K562 (cell line): ENCODE data around the gene YIPF4. TPM values are rescaled to one million over a fixed set of nuclear protein-coding genes. Genes with fewer than 3 reads are reported as not detected.

Experiments
- ATAC-seq: fragments of 200-7000 bp; cut with Tn5 transposase; 3 replicates; pipeline ENCODE4 v1.9.1; 2020; ENCODE audit warnings: moderate library complexity
- BruUV-seq: library from RNA; stranded (reverse); fragments of 400-500 nt; replicated peaks from 2 replicates; lab custom pipeline; 2021; lab: Mats Ljungman, UMichigan
- CTCF ChIA-PET: fragments of 300-600 bp; formaldehyde crosslinking; extraction: SDS; loops from one replicate; lab custom pipeline; 2021; ENCODE audit warnings: low intra/inter-chr PET ratio; lab: Yijun Ruan, JAX
- POLR2A ChIA-PET: fragments of 300-600, 350-650 bp; sonication (Branson Sonifier 250); formaldehyde crosslinking; extraction: SDS; loops from one replicate; lab custom pipeline; 2021; ENCODE audit warnings: antibody characterized with exemption, inconsistent platforms; lab: Yijun Ruan, JAX
- DNase-seq, 4 experiments: peaks; one replicate each; pipeline versions ENCODE4 v3.0.0 to v3.0.0-alpha.2; 2011 to 2018; ENCODE audit warnings: low spot score in 3 of 4, mixed read lengths in 3 of 4; ENCODE audit errors: extremely low read depth in 1 of 4
- FAIRE-seq: peaks from 2 replicates; lab custom pipeline; 2011; peaks lifted over from hg19 to GRCh38; lab: Jason Lieb, UNC
- H2AFZ ChIP-seq: 2 replicates; pipeline ENCODE4 v1.6.0; 2011; ENCODE audit warnings: low read depth, low read length, control low read depth, inconsistent platforms
- H3K27ac ChIP-seq: fragments of 200-600 bp; 3 replicates; pipeline ENCODE4 v1.8.0; 2011; ENCODE audit warnings: low read depth, mild to moderate bottlenecking, control low read depth, inconsistent platforms, low read length, moderate library complexity, mixed read lengths; ENCODE audit errors: extremely low read depth
- H3K27me3 ChIP-seq, 2 experiments: fragments of 300-600 bp in 1 of 2; 2 replicates in 1 of 2; 3 replicates in 1 of 2; pipeline versions ENCODE4 v1.6.0 to v1.8.0; 2011; ENCODE audit warnings: inconsistent platforms in 2 of 2, low read length in 2 of 2, mild to moderate bottlenecking in 1 of 2, mixed read lengths in 1 of 2, moderate library complexity in 1 of 2; ENCODE audit not compliant: control insufficient read depth in 2 of 2, insufficient read depth in 2 of 2
- H3K36me3 ChIP-seq: fragments of 300-600 bp; 3 replicates; pipeline ENCODE4 v1.8.0; 2011; ENCODE audit warnings: mild to moderate bottlenecking, low read length, inconsistent platforms; ENCODE audit not compliant: control insufficient read depth, insufficient read depth
- H3K4me1 ChIP-seq, 2 experiments: fragments of 200-600 bp in 1 of 2; replicated peaks in 1 of 2; 2 replicates in 1 of 2; 3 replicates in 1 of 2; pipeline versions ENCODE4 v1.5.1 to v1.8.0; 2011; ENCODE audit warnings: inconsistent platforms in 2 of 2, low read length in 2 of 2, mild to moderate bottlenecking in 1 of 2, mixed read lengths in 1 of 2, moderate library complexity in 1 of 2; ENCODE audit not compliant: control insufficient read depth in 2 of 2, insufficient read depth in 2 of 2
- H3K4me2 ChIP-seq: 2 replicates; pipeline ENCODE4 v1.6.1; 2011; ENCODE audit warnings: low read length, control low read depth, inconsistent platforms, mixed read lengths; ENCODE audit not compliant: insufficient read depth
- H3K4me3 ChIP-seq: fragments of 200-600 bp; sonication (generic), shearing (Covaris generic); 2 replicates; pipeline ENCODE4 v1.5.1; 2016; ENCODE audit warnings: control low read depth, inconsistent platforms
- H3K79me2 ChIP-seq: fragments of 200-600 bp; 3 replicates; pipeline ENCODE4 v1.8.0; 2011; ENCODE audit warnings: low read length, inconsistent platforms; ENCODE audit not compliant: control insufficient read depth, insufficient read depth
- H3K9ac ChIP-seq, 2 experiments: 2 replicates each; pipeline versions ENCODE4 v1.6.0 to v1.6.1; 2011; ENCODE audit warnings: low read depth in 2 of 2, low read length in 2 of 2, control low read depth in 1 of 2, inconsistent platforms in 1 of 2, mild to moderate bottlenecking in 1 of 2, mixed read lengths in 1 of 2; ENCODE audit not compliant: insufficient read depth in 1 of 2
- H3K9me1 ChIP-seq: one replicate; pipeline ENCODE4 v1.6.0; 2011; ENCODE audit warnings: inconsistent platforms, mild to moderate bottlenecking, low read length, moderate library complexity; ENCODE audit not compliant: control insufficient read depth, insufficient read depth
- H3K9me3 ChIP-seq: replicated peaks from 2 replicates; pipeline ENCODE4 v1.5.1; 2011; ENCODE audit warnings: low read depth, low read length, inconsistent platforms; ENCODE audit not compliant: control insufficient read depth, insufficient read depth
- H4K20me1 ChIP-seq: replicated peaks from 2 replicates; pipeline ENCODE4 v1.6.1; 2011; ENCODE audit warnings: low read length, inconsistent platforms, mixed read lengths; ENCODE audit not compliant: control insufficient read depth, insufficient read depth
- TARDBP ChIP-seq: fragments of 450-650 bp; IDR thresholded peaks from 2 replicates; pipeline ENCODE4 v1.6.1; 2016
- ZNF165 ChIP-seq: fragments of 250-450 bp; sonication (Bioruptor Pico); IDR thresholded peaks from 2 replicates; pipeline ENCODE4 v1.4.0; 2020; ENCODE audit warnings: borderline replicate concordance
- WGBS: fragments of 100-300 bp; shearing (Covaris generic); methylation state at CpG from one replicate; pipeline ENCODE4 v1.1.6; 2016; ENCODE audit warnings: low coverage, mixed read lengths; ENCODE audit not compliant: insufficient coverage; ENCODE audit errors: missing lambda C conversion rate; 5-methylcytosine and 5-hydroxymethylcytosine counted together
- in situ Hi-C: fragments of 300-500 bp; cut with MboI; formaldehyde crosslinking; loops from 4 replicates; pipeline ENCODE4 v1.15.0; 2018; ENCODE audit warnings: inconsistent platforms, mixed read lengths
- intact Hi-C: fragments of 100-400 bp; cut with micrococcal nuclease; formaldehyde crosslinking; loops from 2 replicates; pipeline ENCODE4 v1.14.2; 2022
- polyA plus RNA-seq, 8 experiments: library from polyadenylated mRNA; depleted of rRNA in 4 of 8; stranded (reverse) in 5 of 8; unstranded in 3 of 8; fragments of >200 nt; fragmentation: Nextera tagmentation in 2 of 8; fragmentation: Illumina TruSeq in 1 of 8; extraction: Ambion mirVana in 2 of 8; extraction: Trizol in 1 of 8; gene quantifications; 2 replicates each; pipeline versions ENCODE4 v1.2.1 to v1.2.3, GENCODE V29; 2011 to 2014; ENCODE audit warnings: inconsistent platforms in 1 of 8, missing spikeins in 1 of 8
- total RNA-seq, 7 experiments: library from RNA; depleted of rRNA in 6 of 7; stranded (reverse); fragments of >200 nt in 6 of 7; fragmentation: Illumina TruSeq in 2 of 7; extraction: Trizol in 2 of 7; gene quantifications; 2 replicates each; pipeline versions ENCODE4 v1.2.1 to v1.2.3, GENCODE V29; 2011 to 2021; ENCODE audit warnings: low replicate concordance in 1 of 7
- TF ChIP-seq, protein P1 (sequence below): fragments of 450-650 bp; conservative IDR thresholded peaks from 2 replicates; pipeline ENCODE4 v1.6.1; 2016; ENCODE audit warnings: missing genetic modification characterization, low read depth, mild to moderate bottlenecking, control low read depth, missing compliant biosample characterization
- TF ChIP-seq, protein P2 (sequence below): fragments of 450-650 bp; IDR thresholded peaks from 2 replicates; pipeline ENCODE4 v1.6.1; 2016; ENCODE audit warnings: borderline replicate concordance

Gene YIPF4
- total and polyA plus RNA-seq, 9 of the 15 experiments (the other 6 are each of a cell fraction or from before 2014, with no cell fraction given): 4.9 to 46.9 (median 17.5) TPM

DNA sequence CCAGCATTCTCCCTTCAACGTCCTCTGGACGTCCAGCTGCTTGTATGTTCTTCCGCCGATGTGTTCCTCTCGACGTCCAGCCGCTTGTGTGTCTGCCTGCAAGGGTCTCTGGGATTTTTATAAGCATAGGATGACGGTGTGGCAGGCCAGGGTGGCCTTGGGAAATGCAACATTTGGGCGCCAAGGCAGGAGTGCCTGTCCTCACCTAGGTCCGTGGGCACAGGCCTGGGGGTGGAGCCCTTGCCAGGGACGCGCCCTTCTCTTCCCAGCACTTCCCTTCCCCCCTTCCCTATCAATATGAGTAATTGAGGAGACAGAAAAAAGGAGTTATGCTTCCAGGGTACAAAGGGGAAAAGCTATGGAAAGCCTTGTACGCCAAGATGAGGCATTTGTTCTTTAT, 19.5 kb upstream of the YIPF4 start:
- CTCF ChIA-PET: no interaction called here
- POLR2A ChIA-PET: interaction anchor here (0.9 kb wide), 1 partner anchor 93 kb away, joined by 3 read pairs; the partner anchor contains the start of gene SLC30A6
- DNase-seq (no peak), FAIRE-seq (no peak), ATAC-seq (no peak)
- no peak overlapping the region for H3K4me3 ChIP-seq
- no peak overlapping the region for H3K4me2 ChIP-seq
- no peak for TF ChIP-seq ZNF165 (CRISPR knock-in tag)
- TF ChIP-seq TARDBP: no peak
- TF ChIP-seq, protein P1, sequence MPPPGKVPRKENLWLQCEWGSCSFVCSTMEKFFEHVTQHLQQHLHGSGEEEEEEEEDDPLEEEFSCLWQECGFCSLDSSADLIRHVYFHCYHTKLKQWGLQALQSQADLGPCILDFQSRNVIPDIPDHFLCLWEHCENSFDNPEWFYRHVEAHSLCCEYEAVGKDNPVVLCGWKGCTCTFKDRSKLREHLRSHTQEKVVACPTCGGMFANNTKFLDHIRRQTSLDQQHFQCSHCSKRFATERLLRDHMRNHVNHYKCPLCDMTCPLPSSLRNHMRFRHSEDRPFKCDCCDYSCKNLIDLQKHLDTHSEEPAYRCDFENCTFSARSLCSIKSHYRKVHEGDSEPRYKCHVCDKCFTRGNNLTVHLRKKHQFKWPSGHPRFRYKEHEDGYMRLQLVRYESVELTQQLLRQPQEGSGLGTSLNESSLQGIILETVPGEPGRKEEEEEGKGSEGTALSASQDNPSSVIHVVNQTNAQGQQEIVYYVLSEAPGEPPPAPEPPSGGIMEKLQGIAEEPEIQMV (tag): peak; percentile 67
- TF ChIP-seq, protein P2, sequence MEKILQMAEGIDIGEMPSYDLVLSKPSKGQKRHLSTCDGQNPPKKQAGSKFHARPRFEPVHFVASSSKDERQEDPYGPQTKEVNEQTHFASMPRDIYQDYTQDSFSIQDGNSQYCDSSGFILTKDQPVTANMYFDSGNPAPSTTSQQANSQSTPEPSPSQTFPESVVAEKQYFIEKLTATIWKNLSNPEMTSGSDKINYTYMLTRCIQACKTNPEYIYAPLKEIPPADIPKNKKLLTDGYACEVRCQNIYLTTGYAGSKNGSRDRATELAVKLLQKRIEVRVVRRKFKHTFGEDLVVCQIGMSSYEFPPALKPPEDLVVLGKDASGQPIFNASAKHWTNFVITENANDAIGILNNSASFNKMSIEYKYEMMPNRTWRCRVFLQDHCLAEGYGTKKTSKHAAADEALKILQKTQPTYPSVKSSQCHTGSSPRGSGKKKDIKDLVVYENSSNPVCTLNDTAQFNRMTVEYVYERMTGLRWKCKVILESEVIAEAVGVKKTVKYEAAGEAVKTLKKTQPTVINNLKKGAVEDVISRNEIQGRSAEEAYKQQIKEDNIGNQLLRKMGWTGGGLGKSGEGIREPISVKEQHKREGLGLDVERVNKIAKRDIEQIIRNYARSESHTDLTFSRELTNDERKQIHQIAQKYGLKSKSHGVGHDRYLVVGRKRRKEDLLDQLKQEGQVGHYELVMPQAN: no peak
- H2AFZ ChIP-seq: peak overlapping the region; percentile 57; the same call in 1 of the 2 replicates
- H3K9me1 ChIP-seq: no peaks in the 10 kb centered on the region
- no peaks in the 10 kb centered on the region for H3K27me3 ChIP-seq
- no TSS peak for BruUV-seq
- in situ Hi-C loops (no loop called here), intact Hi-C loops (no loop called here)
- peak overlapping the region in 1 of 2 experiments; percentile 28; a peak in 1 of 4 replicates for H3K9ac ChIP-seq
- H3K9me3 ChIP-seq: no peaks in the 10 kb centered on the region
- H3K36me3 ChIP-seq: no peaks in the 10 kb centered on the region
- peaks cover 0 to 2% of the 10 kb centered on the region in 2 experiments; a peak in 1 of 5 replicates for H3K4me1 ChIP-seq
- WGBS: 42% methylated on average over 6 of the region's 13 CpGs
- H4K20me1 ChIP-seq: no peaks in the 10 kb centered on the region
- no peak overlapping the region for H3K27ac ChIP-seq
- H3K79me2 ChIP-seq: no peaks in the 10 kb centered on the region
